Measurements from ENCODE around the gene TCF23.

Gene TCF23

DNA sequence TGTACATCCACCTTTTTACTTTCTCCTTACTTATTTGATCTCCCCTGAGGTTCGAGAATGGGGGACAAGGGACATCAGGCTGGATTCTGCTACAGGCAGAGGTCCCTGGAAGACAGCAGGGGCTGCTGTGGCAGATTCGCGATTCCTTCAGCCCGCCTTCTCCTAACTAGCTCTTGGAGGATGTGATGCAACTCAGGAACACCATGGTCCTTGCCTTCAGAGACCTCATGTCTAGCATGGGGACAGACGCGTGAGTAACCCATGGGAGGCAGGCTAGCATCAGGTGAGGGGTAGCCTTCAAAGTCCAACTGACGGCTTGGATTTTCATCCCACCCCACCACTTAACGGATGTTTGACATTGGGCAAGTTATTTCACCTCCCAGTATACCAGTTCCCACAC lies 869 bp upstream of the TCF23 start:
- no peak overlapping the region for H3K4me3 ChIP-seq (replicated peaks; ENCODE audit: low read depth, low read length)
- TF ChIP-seq, protein P1, sequence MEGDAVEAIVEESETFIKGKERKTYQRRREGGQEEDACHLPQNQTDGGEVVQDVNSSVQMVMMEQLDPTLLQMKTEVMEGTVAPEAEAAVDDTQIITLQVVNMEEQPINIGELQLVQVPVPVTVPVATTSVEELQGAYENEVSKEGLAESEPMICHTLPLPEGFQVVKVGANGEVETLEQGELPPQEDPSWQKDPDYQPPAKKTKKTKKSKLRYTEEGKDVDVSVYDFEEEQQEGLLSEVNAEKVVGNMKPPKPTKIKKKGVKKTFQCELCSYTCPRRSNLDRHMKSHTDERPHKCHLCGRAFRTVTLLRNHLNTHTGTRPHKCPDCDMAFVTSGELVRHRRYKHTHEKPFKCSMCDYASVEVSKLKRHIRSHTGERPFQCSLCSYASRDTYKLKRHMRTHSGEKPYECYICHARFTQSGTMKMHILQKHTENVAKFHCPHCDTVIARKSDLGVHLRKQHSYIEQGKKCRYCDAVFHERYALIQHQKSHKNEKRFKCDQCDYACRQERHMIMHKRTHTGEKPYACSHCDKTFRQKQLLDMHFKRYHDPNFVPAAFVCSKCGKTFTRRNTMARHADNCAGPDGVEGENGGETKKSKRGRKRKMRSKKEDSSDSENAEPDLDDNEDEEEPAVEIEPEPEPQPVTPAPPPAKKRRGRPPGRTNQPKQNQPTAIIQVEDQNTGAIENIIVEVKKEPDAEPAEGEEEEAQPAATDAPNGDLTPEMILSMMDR (IDR thresholded peaks at IDR 0.05; ENCODE audit: low read depth, low read length, missing control alignments), result no peak
- DNase-seq (ENCODE audit: extremely low read depth, low read depth), result no peak

DNA sequence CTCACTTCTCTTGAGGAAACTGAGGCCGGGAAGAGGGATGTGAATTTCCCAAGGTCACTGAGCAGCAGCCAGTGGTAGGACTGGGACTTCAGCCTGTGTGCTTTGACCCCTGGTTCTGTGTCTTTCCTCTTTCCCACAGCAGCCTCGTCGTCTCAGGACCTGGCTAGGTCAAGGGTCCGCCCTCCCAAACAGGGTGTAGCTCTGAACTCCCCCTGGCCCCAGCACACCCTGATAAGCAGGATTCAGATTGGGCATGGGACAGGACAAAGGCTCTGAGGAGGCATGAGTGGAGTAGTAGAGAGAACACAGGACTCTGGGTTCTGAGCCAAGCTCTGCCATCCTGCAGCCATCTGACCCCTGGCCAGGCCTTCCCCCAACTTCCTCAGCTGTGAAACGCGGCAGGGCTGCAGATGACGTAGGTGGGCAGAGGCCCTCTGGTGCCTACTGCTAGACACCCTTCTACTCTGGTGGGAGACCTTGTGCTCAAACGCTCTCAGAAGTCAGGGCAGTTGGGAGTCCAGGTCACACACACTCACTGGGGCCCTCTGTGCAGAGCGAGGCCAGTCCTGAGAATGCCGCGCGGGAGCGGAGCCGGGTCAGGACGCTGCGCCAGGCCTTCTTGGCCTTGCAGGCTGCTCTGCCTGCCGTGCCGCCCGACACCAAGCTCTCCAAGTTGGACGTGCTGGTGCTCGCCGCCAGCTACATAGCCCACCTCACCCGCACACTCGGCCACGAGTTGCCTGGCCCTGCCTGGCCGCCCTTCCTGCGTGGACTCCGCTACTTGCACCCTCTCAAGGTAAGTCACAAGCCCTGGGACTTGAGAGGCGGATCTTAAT lies 984 bp downstream of the TCF23 start:
- H3K4me3 ChIP-seq (replicated peaks; ENCODE audit: low read depth, low read length), result no peak overlapping the region
- TF ChIP-seq, protein P1 (IDR thresholded peaks at IDR 0.05; ENCODE audit: low read depth, low read length, missing control alignments), result no peak
- DNase-seq (ENCODE audit: extremely low read depth, low read depth), result no peak

DNA sequence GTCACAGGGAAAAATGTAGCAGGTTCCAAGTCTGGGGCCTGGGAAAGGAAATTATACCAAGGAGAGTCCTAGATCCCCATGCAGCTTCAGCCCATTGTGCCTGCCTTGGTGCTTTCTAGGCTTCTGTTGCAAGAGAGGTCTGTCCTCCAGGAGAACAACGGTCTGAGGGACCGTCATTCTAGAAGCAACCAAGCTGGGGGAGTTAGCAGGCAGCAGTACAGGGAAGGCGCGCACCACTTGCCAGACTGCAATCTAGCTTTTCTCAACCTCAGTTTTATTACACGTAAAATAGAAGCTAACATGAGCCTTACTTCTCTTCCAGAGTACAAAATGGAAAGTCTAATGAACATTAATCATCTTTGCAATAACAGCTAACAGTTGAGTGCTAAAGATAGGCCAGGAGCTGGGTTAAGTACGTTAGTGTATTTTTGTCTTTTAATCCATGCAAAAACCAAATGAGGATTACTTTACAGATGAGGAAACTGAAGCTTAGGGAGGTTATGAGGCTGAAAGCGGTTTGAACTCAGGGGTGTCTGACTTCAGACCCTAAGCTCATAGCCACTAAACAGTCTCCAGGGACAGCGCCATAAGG lies 1.9 kb downstream of the TCF23 start:
- TF ChIP-seq, protein P1 (IDR thresholded peaks at IDR 0.05; ENCODE audit: low read depth, low read length, missing control alignments), result no peak
- no peak overlapping the region for H3K4me3 ChIP-seq (replicated peaks; ENCODE audit: low read depth, low read length)
- no peak for DNase-seq (ENCODE audit: extremely low read depth, low read depth)

DNA sequence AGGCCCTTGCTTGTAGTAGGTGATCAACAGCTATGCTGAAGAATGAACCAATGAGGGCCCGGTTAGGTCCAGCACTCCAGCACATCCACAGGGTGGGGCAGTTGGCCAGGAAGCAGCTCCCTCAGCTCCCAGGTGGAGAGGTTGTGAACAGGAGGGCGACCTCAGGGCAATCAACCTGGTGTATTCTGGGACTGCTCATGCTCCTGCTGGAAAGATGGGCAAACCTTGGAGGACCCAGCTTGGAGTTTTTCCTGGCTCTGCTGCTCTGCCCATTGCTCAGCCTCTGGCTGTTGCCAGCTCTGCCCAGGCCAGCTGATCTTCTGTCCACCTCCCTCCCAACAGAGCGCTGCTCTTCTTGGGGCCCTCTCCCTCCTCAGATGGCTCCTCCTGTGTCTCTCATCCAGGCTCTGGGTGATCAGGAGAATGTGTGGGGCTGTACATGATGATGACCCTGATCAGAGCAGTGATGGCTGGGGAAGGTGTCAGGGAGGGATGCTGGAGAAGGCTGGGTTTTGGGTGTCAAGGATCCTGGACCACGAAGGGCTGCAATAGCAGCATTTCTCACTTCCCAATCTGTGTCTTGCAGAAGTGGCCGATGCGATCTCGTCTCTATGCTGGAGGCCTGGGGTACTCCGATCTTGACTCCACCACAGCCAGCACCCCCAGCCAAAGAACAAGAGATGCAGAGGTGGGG lies 3.4 kb downstream of the TCF23 start:
- no peak overlapping the region for H3K4me3 ChIP-seq (replicated peaks; ENCODE audit: low read depth, low read length)
- TF ChIP-seq, protein P1 (IDR thresholded peaks at IDR 0.05; ENCODE audit: low read depth, low read length, missing control alignments), result no peak
- no peak for DNase-seq (ENCODE audit: extremely low read depth, low read depth)

DNA sequence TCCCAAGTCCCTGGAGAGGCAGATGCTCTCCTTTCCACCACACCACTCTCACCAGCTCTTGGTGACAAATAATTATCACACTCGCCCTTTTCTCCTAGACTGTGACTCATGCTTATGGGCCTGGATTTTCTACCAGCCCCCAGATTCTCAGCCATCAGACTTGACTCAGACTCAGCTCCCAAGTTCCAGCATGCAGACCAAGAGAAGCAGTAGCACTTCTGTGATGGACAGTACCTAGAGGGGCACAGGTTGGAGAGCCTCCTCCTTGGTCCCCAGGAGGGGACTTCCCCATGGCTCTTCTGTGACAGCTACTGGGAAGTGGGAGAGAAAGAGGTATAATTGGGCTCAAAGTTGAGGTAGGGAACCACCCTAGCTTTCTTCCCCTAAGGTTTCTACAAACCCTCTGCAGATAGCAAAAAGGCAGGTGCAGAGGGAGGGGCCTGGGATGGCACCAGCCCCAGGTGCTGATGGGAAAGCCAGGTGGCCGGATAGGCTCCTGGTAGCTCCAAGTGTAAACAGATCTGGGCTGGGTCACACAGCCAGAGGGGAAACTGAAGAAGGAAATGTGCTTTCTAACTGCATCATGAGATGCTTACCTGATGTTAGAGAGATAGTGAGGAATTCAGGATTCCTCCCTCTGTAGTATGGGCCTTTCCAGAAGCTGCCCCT lies 4.1 kb downstream of the TCF23 start:
- DNase-seq (ENCODE audit: extremely low read depth, low read depth), result no peak
- TF ChIP-seq, protein P1 (IDR thresholded peaks at IDR 0.05; ENCODE audit: low read depth, low read length, missing control alignments), result no peak
- no peak overlapping the region for H3K4me3 ChIP-seq (replicated peaks; ENCODE audit: low read depth, low read length)

DNA sequence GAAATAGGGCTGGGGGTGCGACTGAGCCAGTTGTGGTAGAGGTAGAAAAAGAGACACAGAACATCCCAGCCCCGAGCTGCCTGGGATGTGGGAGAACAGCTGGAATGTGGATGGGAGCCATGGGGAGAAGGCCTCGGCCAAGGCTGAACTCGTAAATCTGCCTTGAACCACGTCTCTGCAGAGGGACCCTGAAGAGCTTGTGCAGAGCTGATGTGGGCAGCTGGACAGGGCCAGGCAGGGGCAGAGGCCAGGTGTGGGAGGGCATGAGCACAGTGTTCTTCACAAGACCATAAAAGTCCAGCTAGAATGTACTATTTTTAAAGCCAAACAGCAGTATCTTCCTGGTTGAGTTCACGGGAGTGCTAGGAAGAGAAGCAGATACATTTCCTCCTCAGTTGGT lies 5.7 kb downstream of the TCF23 start:
- DNase-seq (ENCODE audit: extremely low read depth, low read depth), result no peak
- no peak overlapping the region for H3K4me3 ChIP-seq (replicated peaks; ENCODE audit: low read depth, low read length)
- TF ChIP-seq, protein P1 (IDR thresholded peaks at IDR 0.05; ENCODE audit: low read depth, low read length, missing control alignments), result no peak

Measured in HFF-Myc (cell line).